CD4-positive, alpha-beta T cell treated with Interleukin-4 for 1 hour (primary cell): ENCODE results near the gene C19orf33.
"Not testable (repeated sequence)": the region's sequence is repeated elsewhere in the genome, so short reads cannot be mapped to it uniquely, and the experiment has no call there.

Experiments
- DNase-seq, 2 donors: peaks; one replicate each; pipeline ENCODE4 v3.0.0-alpha.2; 2020 to 2022

Gene C19orf33

DNA sequence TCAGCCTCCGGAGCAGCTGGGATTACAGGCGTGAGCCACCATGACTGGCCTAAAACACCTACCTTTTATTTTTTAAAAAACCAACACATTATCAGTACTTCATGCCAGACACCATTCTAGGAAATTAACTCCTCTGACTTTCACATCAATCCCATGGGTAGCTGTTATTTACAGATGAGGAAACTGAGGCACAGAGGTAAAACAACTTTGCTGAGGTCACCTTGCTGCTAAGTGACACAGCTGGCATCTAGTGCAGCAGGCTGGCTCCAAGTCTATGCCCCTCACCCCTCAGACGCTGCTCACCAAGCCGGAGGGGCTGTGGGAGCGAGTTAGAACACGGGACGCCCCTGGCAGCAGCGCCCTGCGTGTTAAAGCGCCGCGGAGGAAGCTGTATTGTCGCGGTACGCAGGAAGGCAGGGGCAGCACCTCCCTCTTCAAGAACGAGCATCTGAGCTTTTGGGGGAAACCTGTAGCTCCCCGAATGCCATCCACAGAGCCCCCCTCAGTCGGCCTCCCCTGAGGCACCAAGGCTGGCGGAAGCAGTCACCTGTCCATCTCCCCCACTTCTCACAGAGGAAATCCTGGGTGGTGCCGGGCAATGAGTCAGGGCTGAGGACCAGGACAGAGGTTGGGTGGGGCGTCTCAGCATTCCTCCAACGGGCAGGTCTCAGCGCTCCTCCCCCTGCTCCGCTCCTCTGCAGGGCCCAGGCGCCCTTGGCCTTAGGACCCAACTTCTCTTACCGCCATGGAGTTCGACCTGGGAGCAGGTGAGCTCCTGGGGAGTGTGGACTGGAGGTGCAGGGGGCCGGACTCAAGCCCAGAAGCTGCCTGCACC lies at the start of gene C19orf33:
Gene C19orf33, plus strand, starts transcription at position 735 of the 835 bp plus-strand sequence. Its CDS starts 11 bp downstream, at position 746.
- no peak for DNase-seq

DNA sequence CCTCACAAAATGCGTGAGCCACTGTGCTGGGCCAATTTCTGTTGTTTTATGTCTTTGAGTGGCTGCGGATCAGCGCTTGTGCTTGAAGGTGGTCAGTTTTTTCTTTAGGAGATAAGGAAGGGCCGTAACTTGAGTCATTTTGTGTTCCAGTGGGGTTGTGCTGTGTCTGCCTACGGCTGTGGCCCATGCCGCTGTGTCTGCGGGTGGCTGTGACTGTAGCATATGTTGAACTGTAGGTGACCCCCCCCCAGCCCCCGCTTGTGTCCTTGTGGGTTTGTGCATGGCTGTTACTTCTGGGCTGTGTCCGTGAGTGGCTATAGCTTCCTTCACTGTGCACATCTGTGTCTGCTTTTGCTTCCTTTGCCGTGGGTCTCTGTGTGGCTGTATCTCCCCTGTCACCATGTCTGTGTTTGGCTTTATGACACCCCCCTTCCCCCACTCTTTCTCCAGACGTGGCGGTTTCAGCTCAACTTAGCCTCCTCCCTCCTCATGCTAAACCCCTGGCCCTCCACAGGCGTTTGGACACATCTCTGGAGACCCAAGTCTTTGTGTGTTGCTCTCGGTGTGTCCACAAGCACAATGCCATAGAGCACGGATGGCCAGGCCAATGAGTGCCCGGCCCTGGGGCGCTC lies 48.6 kb upstream of the C19orf33 start:
- DNase-seq: no peak

DNA sequence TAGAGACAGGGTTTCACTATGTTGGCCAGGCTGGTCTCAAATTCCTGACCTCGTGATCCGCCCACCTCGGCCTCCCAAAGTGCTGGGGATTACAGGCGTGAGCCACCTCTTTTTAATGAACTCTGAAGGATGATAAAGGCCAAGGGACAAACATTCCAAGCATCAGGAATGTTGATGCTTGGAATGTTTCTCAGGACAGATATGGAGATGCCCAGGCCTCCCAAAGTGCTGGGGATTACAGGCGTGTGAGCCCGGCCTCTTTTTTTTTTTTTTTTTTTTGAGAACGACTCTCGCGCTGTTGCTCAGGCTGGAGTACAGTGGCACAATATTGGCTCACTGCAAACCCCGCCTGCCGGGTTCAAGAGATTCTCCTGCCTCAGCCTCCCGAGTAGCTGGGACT lies 42.1 kb upstream of the C19orf33 start:
- DNase-seq: not testable (repeated sequence)

DNA sequence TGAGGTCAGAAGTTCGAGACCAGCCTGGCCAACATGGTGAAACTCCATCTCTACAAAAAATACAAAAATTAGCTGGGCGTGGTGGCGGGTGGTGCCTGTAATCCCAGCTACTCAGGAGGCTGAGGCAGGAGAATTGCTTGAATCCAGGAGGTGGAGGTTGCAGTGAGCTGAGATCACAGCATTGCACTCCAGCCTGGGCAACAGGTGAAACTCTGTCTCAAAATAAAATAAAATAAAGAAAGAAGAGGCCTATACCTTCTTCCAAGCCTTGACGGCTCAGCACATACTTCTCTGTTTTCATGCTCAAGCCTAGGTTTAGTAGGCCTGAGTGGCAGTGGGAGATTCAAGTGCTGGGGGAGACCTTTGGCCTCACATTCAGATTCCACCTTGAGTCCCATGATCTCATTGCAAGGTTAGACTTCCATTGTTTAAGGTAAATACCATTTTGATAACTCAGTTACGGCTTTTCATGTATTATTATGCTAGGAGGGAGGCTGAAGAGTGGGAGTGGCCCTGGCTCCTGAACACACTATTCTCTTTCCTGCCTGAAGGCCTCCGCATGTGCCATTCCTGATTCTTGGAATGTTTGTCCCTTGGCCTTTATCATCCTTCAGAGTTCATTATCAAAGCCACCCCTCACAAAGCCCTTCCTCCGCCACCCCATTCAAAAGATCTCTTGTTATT lies 41.3 kb upstream of the C19orf33 start:
- no peak for DNase-seq

DNA sequence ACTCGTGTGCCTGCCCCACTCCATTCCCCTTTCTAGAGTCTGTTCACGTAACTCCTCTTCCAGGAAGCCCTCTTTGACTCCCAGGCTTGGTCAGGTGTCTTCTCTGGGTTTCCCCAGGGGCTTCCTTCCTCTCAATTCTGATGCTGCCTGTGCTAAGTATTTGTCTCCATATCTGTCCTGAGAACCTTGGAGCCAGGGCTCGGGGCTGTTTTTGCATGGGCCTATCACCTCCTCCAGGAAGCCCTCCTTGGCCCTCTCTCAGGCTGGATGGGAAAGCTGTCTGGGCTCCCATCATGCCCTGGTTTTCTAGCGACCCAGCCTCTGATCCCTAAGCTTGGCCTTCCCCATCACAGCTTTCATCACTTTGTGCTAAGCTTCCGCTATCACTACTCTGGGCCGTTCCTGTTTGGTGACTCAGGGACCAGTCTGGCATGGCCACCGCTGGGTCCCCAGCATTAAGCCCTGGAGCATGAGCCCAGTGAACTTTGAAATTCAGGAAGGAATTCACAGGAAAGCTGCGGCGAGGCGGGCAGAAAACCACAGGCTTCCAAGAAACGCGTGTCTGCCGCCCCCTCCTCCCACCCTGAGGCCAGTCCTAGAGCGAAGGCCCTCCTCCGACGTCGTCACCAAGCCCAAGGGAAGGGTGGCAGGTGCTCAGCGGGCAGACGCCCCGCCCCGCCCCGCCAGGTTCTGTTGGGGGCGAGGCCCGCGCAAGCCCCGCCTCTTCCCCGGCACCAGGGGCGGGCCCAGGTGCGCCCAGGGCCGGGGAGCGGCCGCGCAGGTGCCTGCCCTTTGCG lies 40.2 kb upstream of the C19orf33 start:
- peak; percentile 90 to 93 for DNase-seq

DNA sequence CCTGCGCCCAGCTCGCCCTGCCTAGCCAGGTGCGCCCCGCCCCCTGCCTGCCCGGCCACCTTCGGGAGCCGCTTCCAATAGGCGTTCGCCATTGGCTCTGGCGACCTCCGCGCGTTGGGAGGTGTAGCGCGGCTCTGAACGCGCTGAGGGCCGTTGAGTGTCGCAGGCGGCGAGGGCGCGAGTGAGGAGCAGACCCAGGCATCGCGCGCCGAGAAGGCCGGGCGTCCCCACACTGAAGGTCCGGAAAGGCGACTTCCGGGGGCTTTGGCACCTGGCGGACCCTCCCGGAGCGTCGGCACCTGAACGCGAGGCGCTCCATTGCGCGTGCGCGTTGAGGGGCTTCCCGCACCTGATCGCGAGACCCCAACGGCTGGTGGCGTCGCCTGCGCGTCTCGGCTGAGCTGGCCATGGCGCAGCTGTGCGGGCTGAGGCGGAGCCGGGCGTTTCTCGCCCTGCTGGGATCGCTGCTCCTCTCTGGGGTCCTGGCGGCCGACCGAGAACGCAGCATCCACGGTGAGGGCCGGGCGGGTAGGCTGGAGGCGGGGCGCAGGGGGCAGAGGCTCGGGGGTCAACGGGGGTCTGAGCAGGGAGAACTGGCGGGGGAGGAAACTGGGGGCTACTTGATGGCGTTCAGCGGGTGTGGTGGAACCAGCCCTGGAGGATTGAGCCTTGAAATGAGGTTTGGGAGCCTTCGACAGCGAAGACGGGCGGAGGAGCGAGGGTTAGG lies 39.4 kb upstream of the C19orf33 start, which contains the start of gene SPINT2:
Gene SPINT2, plus strand, starts transcription at position 88 of the 727 bp plus-strand sequence. Its CDS starts 320 bp downstream, at position 408.
- peak in 1 of 2 donors; percentile 71 for DNase-seq

DNA sequence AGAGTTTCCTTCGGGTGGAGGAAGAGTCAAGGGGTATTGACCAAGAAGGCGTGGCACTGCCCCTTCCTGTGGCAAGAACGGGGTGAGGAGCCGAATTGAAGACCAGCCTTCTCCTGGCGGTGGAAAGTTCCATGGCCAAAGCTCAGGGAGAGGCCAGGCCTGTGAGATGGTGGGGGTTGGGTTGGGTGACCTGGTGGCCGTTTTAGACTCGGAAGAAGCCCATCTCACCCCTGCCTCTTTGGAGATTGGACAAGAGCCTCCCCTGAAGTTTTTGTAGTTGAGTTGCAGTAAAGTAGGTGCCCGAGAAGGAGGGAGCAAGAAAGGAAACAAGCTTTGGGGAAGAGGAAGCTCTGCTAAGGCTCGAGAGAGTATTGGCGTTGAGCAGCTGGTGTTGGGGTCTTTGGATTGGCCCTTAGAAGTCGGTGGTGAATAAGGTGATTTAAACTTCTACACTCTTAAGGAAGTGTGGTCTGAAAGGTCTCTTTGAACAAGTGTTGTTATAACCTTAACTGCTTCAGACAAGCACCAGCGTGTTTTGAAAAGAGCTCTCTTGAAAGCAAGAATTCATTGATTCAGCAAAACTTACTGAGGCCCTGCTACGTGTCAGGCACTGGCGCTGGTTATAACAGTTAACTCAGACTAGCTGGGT lies 38.7 kb upstream of the C19orf33 start:
- peak; percentile 10 to 33 for DNase-seq

DNA sequence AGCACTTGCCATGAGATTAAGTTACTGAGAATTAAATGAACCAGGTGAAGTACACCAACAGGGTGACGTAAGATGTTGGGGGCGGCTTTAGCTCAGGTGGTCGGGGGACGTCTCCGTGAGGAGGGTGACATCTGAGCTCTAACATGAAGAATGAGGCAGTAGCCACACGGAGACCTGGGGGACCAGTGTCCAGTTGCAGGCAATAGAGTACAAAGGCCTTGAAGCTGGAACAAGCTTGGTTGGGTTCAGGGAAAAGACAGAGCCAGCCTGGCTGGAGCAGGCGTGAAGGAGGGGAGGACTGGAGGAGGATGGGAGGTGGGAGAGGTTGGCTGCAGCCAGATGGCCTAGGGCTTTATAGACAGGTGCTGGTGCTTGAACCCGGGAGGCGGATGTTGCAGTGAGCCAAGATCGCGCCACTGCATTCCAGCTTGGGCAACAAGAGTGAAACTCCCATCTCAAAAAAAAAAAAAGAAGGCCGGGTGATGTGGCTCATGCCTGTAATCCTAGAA lies 38.1 kb upstream of the C19orf33 start:
- DNase-seq: no peak

DNA sequence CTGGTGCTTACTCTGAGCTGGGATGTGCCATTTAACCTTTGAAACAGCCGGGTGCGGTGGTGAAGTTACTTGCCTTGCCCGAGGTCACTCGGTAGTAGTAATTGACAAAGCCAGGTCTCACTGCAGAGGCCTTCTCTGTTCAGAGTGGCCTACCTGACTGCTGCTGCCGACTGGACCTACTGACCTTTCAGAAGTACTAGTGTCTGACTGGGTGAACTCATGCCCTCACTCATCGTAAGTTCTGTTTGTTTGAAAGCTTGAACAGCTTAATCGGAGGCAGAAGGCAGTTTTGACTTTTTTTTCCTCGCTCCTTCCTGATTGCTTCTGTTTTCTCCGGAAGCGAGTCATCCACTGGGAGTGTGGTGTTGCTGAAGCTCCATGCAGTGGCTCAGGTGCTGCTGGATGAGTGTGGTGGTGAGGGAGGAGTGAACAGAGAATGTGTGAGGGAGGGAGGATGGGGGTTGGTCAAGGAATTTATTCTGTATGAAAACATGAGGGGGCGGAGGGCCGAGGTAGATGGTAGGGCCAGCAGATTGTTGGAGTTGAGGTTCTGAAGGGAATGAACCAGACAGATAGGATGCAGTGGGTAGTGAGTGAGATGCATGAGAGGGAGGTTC lies 37.0 kb upstream of the C19orf33 start:
- no peak for DNase-seq

DNA sequence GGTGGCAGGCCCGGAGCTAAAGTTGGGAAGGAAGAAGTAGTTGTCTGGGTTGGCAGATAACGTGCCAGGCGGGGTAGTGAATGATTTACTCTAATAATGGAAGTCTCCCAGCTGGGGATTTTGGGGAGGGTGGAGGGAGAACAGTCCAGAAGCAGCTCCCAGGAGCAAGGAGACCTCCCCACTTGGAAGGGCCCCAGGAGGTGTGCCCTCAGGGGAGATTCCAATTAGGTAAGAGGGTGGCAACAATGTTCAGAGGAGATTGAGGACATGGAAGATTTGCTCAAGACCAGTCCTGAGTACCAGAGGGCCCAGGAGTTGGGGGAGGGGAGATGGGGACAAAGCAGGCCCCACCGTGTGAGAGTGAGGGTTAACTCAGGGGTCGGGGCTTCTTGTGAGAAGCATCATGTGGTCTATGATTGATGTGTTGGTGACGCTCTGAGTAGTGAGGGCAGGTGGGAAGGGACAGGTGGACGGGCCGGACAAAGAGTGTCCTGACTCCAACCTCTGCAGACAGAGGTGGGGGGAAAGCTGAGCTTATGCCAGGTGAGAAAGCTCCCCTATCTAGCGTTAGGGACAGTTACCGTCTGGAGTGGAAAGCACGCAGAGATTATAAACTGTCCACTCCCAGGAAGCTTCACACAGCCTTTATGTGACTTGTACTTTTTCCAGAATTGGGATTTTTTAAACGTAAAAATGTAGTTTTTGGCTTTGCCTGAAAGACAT lies 36.1 kb upstream of the C19orf33 start:
- DNase-seq: no peak

DNA sequence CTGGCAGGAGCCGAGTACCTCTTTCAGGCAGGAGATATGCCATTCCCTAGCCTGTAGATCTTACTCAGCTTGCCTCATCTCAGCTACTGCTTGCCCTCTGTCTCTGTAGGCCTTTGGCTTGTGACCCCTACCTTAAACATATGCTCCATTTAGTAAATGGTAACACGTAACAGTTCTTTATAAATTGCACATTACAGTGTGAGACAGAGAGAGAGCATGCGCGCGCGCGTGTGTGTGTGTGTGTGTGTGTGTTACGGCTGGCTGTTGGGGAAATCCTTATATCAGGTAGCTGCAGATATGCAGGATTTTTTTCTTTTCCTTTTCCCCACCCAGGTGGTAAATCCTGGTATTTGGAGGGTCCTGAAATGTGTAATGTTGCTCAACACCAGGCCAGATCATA lies 35.5 kb upstream of the C19orf33 start:
- no peak for DNase-seq

DNA sequence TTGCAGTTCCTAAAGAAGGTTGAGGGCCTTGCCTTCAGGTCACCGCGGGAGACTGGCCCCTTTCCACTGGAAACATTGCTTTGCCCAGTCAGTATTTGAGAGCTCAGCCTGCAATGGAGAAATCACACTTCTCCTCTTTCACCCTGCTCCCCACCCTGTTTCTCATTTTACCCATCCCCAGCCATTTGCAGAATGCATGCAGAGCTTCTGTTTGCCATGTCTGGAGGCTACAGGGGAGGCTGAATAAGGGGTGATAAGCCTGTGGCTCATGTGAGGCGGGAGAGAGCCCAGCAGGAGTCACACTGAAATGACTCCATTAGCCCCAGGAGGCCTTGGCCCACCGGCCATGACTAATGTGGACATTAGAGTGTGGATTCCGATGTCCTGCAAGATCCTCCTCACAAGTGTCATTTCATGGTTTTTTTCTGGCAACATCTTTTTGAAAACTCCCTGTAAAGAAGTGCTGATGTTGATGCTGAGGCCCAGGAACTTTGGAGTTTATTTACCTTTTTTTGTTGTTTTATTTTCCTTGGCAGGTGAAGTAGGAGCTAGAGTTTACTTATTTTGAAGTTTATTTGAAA lies 33.4 kb upstream of the C19orf33 start:
- DNase-seq: no peak

DNA sequence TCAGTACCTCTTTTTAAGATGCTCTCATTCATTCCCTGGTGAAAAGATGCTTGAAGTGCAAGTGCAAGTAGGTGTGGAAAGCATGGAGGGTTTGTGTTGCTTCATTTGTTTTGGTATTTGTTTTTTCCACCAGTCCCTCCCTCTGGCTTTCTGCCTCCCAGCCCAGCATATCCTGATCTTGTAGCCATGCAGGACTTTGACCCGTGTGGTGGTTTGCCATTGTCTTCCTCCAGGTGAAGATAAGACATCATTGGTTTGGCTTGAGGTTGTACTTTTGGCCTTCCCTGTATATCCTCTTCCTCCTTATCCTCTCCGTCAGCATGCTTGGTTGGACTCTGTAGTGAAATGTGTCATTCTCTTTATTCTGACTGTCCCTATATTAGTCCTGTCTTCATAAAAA lies 30.6 kb upstream of the C19orf33 start:
- no peak for DNase-seq

DNA sequence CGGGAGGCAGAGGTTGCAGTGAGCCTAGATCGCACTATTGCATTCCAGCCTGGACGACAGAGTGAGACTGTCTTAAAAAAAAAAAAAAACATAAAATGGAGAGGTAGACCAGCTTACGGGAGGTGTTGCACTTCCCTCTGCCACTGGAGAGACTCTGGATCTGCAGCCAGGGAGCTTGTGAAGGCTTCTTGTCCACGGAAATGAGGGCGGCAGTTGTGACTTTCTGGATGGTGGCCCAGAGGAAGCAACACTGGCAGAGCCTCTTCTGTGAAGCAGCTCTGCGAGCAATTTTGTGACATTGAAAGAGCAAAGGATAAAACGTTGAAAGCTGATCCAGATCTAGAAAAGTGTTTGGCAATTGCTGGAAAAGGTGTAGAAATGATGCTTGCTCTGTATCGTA lies 29.3 kb upstream of the C19orf33 start:
- DNase-seq: no peak

DNA sequence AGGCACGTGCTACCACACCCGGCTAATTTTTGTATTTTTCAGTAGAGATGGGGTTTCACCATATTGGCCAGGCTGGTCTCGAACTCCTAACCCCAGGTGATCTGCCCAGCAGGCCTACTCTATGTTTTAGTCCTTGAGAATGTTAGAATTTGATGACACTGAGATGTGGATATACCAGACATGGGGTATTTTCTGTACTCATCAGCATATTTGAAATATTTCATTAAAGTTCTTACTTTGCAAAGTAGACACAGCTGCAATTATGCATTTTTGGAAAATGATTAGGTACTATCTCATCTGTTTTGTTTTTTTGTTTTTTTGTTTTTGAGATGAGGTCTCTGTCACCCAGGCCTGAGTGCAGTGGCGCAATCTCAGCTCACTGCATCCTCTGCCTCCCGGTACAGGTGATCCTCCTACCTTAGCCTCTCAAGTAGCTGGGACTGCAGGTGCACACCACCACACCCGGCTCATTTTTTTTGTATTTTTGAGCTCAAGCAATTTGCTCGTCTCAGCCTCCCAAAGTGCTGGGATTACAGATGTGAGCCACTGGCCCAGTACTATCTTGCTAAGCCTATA lies 27.0 kb upstream of the C19orf33 start:
- no peak for DNase-seq

DNA sequence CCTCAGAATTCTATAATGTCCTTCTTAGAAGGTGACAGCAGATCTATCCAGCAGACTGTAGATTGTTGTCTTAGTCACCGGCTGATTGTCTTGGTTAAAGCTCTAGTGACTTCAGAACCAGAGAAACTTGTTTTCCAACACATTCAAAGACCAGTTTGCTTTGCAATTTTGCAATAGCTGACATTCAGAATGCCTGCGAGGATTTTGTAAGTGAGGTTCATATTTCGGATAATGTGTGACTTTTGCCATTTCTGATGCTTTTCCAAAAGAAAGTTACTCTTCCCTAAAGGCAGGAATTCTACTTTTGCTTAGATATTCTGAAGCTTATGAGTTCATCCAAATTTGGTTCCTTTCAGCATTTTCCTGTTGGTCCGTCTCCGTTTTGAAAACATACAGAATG lies 26.5 kb upstream of the C19orf33 start:
- DNase-seq: no peak

DNA sequence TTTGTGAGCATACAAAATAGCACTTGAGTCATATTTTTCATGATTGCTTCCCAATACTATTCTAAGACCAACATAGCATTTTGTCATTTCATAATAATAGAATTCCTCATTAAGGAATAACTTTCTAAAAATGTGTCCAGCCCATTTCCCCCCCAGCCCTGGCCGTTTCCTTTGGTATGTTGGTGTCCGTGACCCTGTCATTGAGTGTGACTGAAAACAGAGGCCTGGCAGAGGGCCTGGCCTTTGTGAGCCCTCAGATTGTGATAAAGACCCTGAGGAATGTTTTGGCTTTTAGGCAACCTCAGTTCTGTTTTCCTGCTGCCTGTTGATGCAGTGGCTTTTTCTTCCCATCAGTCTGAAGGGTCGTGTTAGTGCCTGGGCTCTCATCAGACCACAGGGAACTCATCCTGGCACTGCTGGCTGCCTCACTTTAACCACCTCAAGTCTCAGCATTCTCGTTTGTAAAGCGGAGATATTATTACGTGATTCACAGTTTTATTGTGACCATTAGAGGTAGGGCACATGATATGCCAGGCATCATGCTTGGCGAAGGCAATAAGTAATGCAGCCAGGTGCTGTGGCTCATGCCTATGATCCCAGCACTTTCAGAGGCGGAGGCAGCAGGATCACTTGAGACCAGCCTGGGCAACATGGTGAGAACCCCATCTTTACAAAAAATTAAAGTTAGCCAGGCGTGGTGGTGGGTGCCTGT lies 25.9 kb upstream of the C19orf33 start:
- no peak for DNase-seq

DNA sequence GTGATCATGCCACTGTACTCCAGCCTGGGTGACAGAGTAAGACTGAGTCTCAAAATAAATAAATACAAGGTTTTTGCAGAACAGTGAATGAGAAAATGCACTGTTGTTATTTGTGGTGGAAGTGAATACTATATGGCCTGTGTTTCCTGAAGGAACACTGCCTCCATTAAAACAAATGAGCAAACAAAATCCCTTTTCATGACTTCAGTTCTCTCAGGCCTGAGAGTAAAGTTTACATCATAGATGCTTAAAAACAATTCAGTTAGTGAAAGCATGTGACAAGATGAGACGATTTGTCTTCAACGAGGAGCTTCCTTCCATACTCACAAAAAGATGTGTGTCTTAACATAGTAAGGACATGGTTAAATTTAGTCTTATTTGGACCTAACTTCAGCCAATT lies 25.3 kb upstream of the C19orf33 start:
- no peak for DNase-seq
